ENCODE results near the gene EYA3. TPM values are rescaled to one million over a fixed set of nuclear protein-coding genes. Genes with fewer than 3 reads are reported as not detected.

The EYA3 gene
- total and polyA plus RNA-seq, 2 of the 4 experiments (the other 2 are of a cell fraction) = 9.1 to 17.6 TPM

GRCh38 chr1:28002600-28002999, 85.8 kb downstream of the EYA3 start:
- Histone ChIP-seq H3K18ac (ENCODE audit: low read depth, low read length) (no peak overlapping the region), H3K14ac (replicated peaks; ENCODE audit: low read depth, low read length) (no peak overlapping the region), H4K5ac (ENCODE audit: low read depth, low read length) (no peak overlapping the region), H3K9me3 (ENCODE audit: control insufficient read depth, insufficient read depth, low read length) (no peaks in the 10 kb centered on the region), H3K27ac (ENCODE audit: insufficient read depth, low read length) (no peak overlapping the region), H4K20me1 (ENCODE audit: insufficient read depth, low read length) (no peaks in the 10 kb centered on the region), H2AK5ac (ENCODE audit: low read depth, low read length) (no peak overlapping the region), H3K4me2 (ENCODE audit: low read depth, low read length) (no peak overlapping the region), H2BK20ac (ENCODE audit: low read depth, low read length) (no peak overlapping the region), H2AFZ (replicated peaks; ENCODE audit: low read length, poor library complexity) (no peak overlapping the region), H3K4me1 (ENCODE audit: control insufficient read depth, insufficient read depth, low read length) (no peaks in the 10 kb centered on the region), H2BK15ac (ENCODE audit: low read depth, low read length) (no peak overlapping the region), H4K91ac (ENCODE audit: insufficient read depth, low read depth, low read length) (no peak overlapping the region), H3K79me1 (ENCODE audit: low read depth in 1 of 2, low read length in 2 of 2) (no peaks in the 10 kb centered on the region), H3K27me3 (ENCODE audit: control insufficient read depth, insufficient read depth, low read length) (no peaks in the 10 kb centered on the region), H3K4me3 (ENCODE audit: insufficient read depth, low read depth, low read length) (no peak overlapping the region), H3K23ac (ENCODE audit: low read depth, low read length) (no peak overlapping the region), H2AK9ac (replicated peaks; ENCODE audit: low read depth, low read length, poor library complexity) (no peak overlapping the region), H2BK5ac (ENCODE audit: low read depth, low read length, poor library complexity, severe bottlenecking) (no peak overlapping the region), H3K36me3 (ENCODE audit: control insufficient read depth, insufficient read depth, low read length) (peaks cover 22% of the 10 kb centered on the region), H3K9ac (ENCODE audit: low read depth, low read length) (no peak overlapping the region), H3K9me1 (ENCODE audit: insufficient read depth, low read length) (no peaks in the 10 kb centered on the region), H3K56ac (ENCODE audit: extremely low read depth, insufficient read depth, low read length) (no peak overlapping the region), H2BK120ac (ENCODE audit: low read depth, low read length) (no peak overlapping the region), H3K4ac (ENCODE audit: low read depth, low read length) (no peak overlapping the region), H4K8ac (ENCODE audit: low read depth in 2 of 2, low read length in 2 of 2) (no peak overlapping the region)
- ChIA-PET POLR2A (ENCODE audit: unreplicated experiment) (no interaction called here), CTCF (interaction anchor here (0.7 kb wide), 1 partner anchor 22 kb away, joined by 3 read pairs; no protein-coding TSS in a partner anchor)
- no peak for ATAC-seq (ENCODE audit: low read depth)
- no peak for TF ChIP-seq ELK1 (IDR thresholded peaks at IDR 0.05; ENCODE audit: borderline replicate concordance, low read depth, low read length)
- no peak for TF ChIP-seq MXI1 (IDR thresholded peaks at IDR 0.05; ENCODE audit: borderline replicate concordance, low read depth, low read length)
- TF ChIP-seq POLR2A (IDR thresholded peaks at IDR 0.05; ENCODE audit: low read depth, low read length) = no peak
- TF ChIP-seq MAFK (IDR thresholded peaks at IDR 0.05; ENCODE audit: low read depth, low read length) = no peak
- TF ChIP-seq CEBPB (IDR thresholded peaks at IDR 0.05; ENCODE audit: low read depth, low read length) = no peak
- no peak for TF ChIP-seq RFX5 (IDR thresholded peaks at IDR 0.05; ENCODE audit: low read depth, low read length)
- no peak for TF ChIP-seq BHLHE40 (IDR thresholded peaks at IDR 0.05; ENCODE audit: low read depth, low read length)
- TF ChIP-seq NFE2L2 (IDR thresholded peaks at IDR 0.05; ENCODE audit: low read depth, low read length) = no peak
- TF ChIP-seq RAD21 (IDR thresholded peaks at IDR 0.05; ENCODE audit: low read length) = no peak
- no peak for TF ChIP-seq RCOR1 (IDR thresholded peaks at IDR 0.05; ENCODE audit: insufficient replicate concordance, low read length)
- TF ChIP-seq SMC3 (IDR thresholded peaks at IDR 0.05; ENCODE audit: low read depth, low read length) = no peak
- no peak for TF ChIP-seq CTCF (conservative IDR thresholded peaks at IDR 0.05; ENCODE audit: low read depth, low read length)
- no peak for TF ChIP-seq FOS (IDR thresholded peaks at IDR 0.05; ENCODE audit: low read depth, low read length)
- no peak for TF ChIP-seq USF2 (IDR thresholded peaks at IDR 0.05; ENCODE audit: low read depth, low read length)
- no peak for TF ChIP-seq MAZ (IDR thresholded peaks at IDR 0.05; ENCODE audit: borderline replicate concordance, low read depth, low read length)
- TF ChIP-seq CHD1 (IDR thresholded peaks at IDR 0.05; ENCODE audit: low read depth, low read length) = no peak
- intact Hi-C loops (cut with micrococcal nuclease) (no loop called here), in situ Hi-C loops (cut with MboI; ENCODE audit: low sequenced_read_pairs) (no loop called here), dilution Hi-C loops (cut with HindIII; ENCODE audit: low sequenced_read_pairs, unreplicated experiment) (no loop called here)
- no TSS peak for BruUV-seq (replicated peaks)
- WGBS, 2 experiments (ENCODE audit: extremely low coverage in 2 of 2, insufficient read length in 1 of 2) = 97% methylated on average over 5 of the region's 10 CpGs; no CpG with 5 or more reads in 1 of the 2 experiments
- DNase-seq = no peak

Data from IMR-90 (cell line).